Naive B cell (primary cell): ENCODE measurements around the gene COL25A1. TPM values are rescaled to one million over a fixed set of nuclear protein-coding genes. Genes with fewer than 3 reads are reported as not detected.
A peak's percentile ranks its signal among the peaks of the same experiment; 100 is the strongest.

Experiments used
- ATAC-seq, 2 donors: fragments of 150-1000 bp; cut with Tn5 transposase; 2 replicates each; pipeline ENCODE4 v1.10.0; 2021; ENCODE audit warnings: low read depth in 2 of 2, mild to moderate bottlenecking in 2 of 2, moderate library complexity in 2 of 2
- DNase-seq: peaks from one replicate; pipeline ENCODE4 v3.0.0; 2022
- H3K27ac Mint-ChIP-seq, 6 donors: one replicate each; pipeline ENCODE4 v1.8.0; 2020 to 2022; ENCODE audit warnings: mild to moderate bottlenecking in 6 of 6, mixed read lengths in 6 of 6, moderate library complexity in 5 of 6, inconsistent platforms in 2 of 6
- H3K27me3 Mint-ChIP-seq, 3 donors: one replicate each; pipeline ENCODE4 v1.8.0; 2021 to 2022; ENCODE audit warnings: mixed read lengths in 3 of 3, mild to moderate bottlenecking in 1 of 3
- H3K36me3 Mint-ChIP-seq, 2 donors: one replicate each; pipeline ENCODE4 v1.8.0; 2020 to 2022; ENCODE audit warnings: mixed read lengths in 2 of 2, inconsistent platforms in 1 of 2, mild to moderate bottlenecking in 1 of 2
- H3K4me1 Mint-ChIP-seq, 3 donors: one replicate each; pipeline ENCODE4 v1.8.0; 2020 to 2022; ENCODE audit warnings: mixed read lengths in 3 of 3, inconsistent platforms in 1 of 3, mild to moderate bottlenecking in 1 of 3, moderate library complexity in 1 of 3
- H3K4me3 Mint-ChIP-seq, 8 donors: one replicate each; pipeline ENCODE4 v1.8.0; 2020 to 2022; ENCODE audit warnings: mild to moderate bottlenecking in 8 of 8, mixed read lengths in 8 of 8, moderate library complexity in 8 of 8, inconsistent platforms in 2 of 8
- H3K9me3 Mint-ChIP-seq, 7 donors: one replicate each; pipeline ENCODE4 v1.8.0; 2020 to 2022; ENCODE audit warnings: mixed read lengths in 7 of 7, mild to moderate bottlenecking in 5 of 7, inconsistent platforms in 2 of 7, moderate library complexity in 1 of 7
- polyA plus RNA-seq, 6 donors: library from polyadenylated mRNA; unstranded; fragments of 300-500 nt; fragmentation: Illumina TruSeq; gene quantifications; one replicate each; pipeline ENCODE4 v1.2.3, GENCODE V29; 2021; ENCODE audit warnings: low read depth in 6 of 6

COL25A1 gene
- polyA plus RNA-seq, 6 donors from 2014 or later, result not detected

- peaks cover 0 to 3% (median 0%) of the 10 kb centered on the region in 7 donors for H3K9me3 Mint-ChIP-seq
- H3K36me3 Mint-ChIP-seq, result no peaks in the 10 kb centered on the region
- H3K27ac Mint-ChIP-seq, result no peak overlapping the region
- ATAC-seq (no peak), DNase-seq (no peak)
- H3K4me1 Mint-ChIP-seq, result no peaks in the 10 kb centered on the region
- no peak overlapping the region for H3K4me3 Mint-ChIP-seq
- peaks cover 0 to 22% (median 0%) of the 10 kb centered on the region in 3 donors for H3K27me3 Mint-ChIP-seq
Measured at GRCh38 chr4:109275066-109275745, 27.3 kb downstream of the COL25A1 start.

DNA sequence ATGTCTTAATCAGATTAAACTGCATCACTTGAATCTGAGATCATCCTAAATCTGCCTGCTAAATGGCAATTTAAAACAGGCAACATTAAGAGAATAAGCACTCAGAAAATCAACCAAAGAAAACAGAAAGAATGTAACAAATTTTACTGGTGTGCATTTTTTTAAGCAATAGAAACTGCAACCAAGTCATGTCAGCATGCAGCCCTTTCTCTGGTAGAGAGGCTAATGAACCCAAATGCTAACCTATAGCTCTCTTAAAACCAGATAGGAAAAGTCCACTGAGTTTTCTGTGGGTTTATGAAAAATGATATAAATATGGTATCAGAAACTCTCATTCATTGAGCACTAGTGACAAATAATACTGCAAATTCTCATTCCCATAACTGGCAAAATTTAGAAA, 35.6 kb downstream of the COL25A1 start:
- H3K4me1 Mint-ChIP-seq, result no peaks in the 10 kb centered on the region
- H3K36me3 Mint-ChIP-seq, result no peaks in the 10 kb centered on the region
- H3K4me3 Mint-ChIP-seq, result no peak overlapping the region
- peaks cover 0 to 3% (median 0%) of the 10 kb centered on the region in 3 donors for H3K27me3 Mint-ChIP-seq
- ATAC-seq (no peak), DNase-seq (no peak)
- no peak overlapping the region for H3K27ac Mint-ChIP-seq
- H3K9me3 Mint-ChIP-seq, result peaks cover 0 to 4% (median 0%) of the 10 kb centered on the region in 7 donors

DNA sequence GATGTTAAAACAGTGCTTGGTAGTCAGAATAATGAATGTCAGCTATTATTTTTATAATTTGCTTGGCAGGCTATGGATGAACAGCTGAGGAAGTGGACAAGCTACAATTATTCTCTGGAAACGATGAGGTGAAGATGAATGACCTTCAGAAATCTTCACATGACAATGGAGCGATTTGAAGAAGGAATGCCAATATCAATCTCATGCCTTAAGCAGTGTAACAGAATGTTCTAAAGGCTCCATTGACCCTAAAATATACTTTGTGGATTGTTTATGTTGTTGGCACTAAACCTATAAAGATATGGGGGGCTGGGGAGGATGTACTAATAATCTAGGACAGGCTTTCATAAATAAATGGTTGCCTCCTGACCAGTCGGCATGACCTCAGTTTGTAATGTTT, 36.2 kb downstream of the COL25A1 start:
- peaks cover 0 to 3% (median 0%) of the 10 kb centered on the region in 3 donors for H3K27me3 Mint-ChIP-seq
- DNase-seq (no peak), ATAC-seq (no peak)
- H3K9me3 Mint-ChIP-seq, result peaks cover 0 to 4% (median 0%) of the 10 kb centered on the region in 7 donors
- no peak overlapping the region for H3K27ac Mint-ChIP-seq
- no peak overlapping the region for H3K4me3 Mint-ChIP-seq
- H3K4me1 Mint-ChIP-seq, result no peaks in the 10 kb centered on the region
- no peaks in the 10 kb centered on the region for H3K36me3 Mint-ChIP-seq

GRCh38 chr4:109263721-109264120, 38.7 kb downstream of the COL25A1 start:
- peaks cover 0 to 2% (median 0%) of the 10 kb centered on the region in 7 donors for H3K9me3 Mint-ChIP-seq
- DNase-seq (no peak), ATAC-seq (no peak)
- H3K4me3 Mint-ChIP-seq, result no peak overlapping the region
- H3K36me3 Mint-ChIP-seq, result no peaks in the 10 kb centered on the region
- H3K27ac Mint-ChIP-seq, result peak overlapping the region in 1 of 6 donors; percentile 12
- H3K27me3 Mint-ChIP-seq, result peaks cover 0 to 7% (median 0%) of the 10 kb centered on the region in 3 donors
- H3K4me1 Mint-ChIP-seq, result no peaks in the 10 kb centered on the region

GRCh38 chr4:109256818-109257217, 45.6 kb downstream of the COL25A1 start:
- ATAC-seq, result no peak
- H3K27ac Mint-ChIP-seq, result no peak overlapping the region
- H3K4me3 Mint-ChIP-seq, result no peak overlapping the region
- H3K4me1 Mint-ChIP-seq, result no peaks in the 10 kb centered on the region
- DNase-seq, result no peak
- H3K36me3 Mint-ChIP-seq, result no peaks in the 10 kb centered on the region
- H3K27me3 Mint-ChIP-seq, result peaks cover 4 to 13% (median 9%) of the 10 kb centered on the region in 3 donors
- peaks cover 0 to 4% (median 0%) of the 10 kb centered on the region in 7 donors for H3K9me3 Mint-ChIP-seq

- Mint-ChIP-seq H3K9me3 (peaks cover 0 to 4% (median 0%) of the 10 kb centered on the region in 7 donors), H3K27ac (no peak overlapping the region), H3K4me3 (no peak overlapping the region), H3K36me3 (no peaks in the 10 kb centered on the region), H3K4me1 (no peaks in the 10 kb centered on the region), H3K27me3 (peaks cover 0 to 13% (median 9%) of the 10 kb centered on the region in 3 donors)
- ATAC-seq (no peak), DNase-seq (no peak)
Measured at GRCh38 chr4:109254845-109255244, 47.6 kb downstream of the COL25A1 start.

- Mint-ChIP-seq H3K27me3 (peaks cover 4 to 20% (median 9%) of the 10 kb centered on the region in 3 donors), H3K9me3 (peaks cover 0 to 4% (median 0%) of the 10 kb centered on the region in 7 donors), H3K36me3 (no peaks in the 10 kb centered on the region), H3K4me3 (no peak overlapping the region), H3K4me1 (no peaks in the 10 kb centered on the region), H3K27ac (no peak overlapping the region)
- ATAC-seq, result no peak
- DNase-seq, result no peak
Measured at GRCh38 chr4:109251396-109251795, 51.1 kb downstream of the COL25A1 start.

DNA sequence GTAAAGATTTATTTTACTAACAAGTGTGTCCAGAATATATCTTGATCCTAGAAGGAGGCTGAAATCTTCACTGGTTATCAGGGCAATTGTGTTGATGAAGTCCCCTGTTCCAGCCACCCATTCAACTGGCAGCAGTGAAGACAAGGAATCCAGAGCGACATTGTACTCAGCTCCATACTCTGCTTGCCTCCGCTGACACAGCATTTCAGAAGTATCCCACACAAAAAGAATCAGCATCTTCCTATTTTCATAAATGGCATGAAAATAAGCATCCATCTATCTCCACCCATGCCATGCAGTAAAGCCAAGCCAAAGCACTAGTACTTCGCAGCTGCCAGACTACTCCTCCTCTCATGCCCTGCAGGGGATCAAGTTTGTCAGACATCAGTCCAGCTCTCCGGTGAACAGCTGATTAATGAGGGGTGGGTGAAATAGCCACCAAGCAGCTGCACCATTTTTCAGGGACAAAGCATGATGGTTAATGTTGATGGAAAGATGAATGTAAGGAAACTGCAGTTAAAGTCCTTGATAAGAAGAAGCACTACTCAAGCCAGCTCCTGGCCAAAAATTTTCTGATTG, 54.0 kb downstream of the COL25A1 start:
- no peaks in the 10 kb centered on the region for H3K4me1 Mint-ChIP-seq
- H3K9me3 Mint-ChIP-seq, result peaks cover 0 to 4% (median 0%) of the 10 kb centered on the region in 7 donors
- ATAC-seq (no peak), DNase-seq (no peak)
- no peak overlapping the region for H3K27ac Mint-ChIP-seq
- H3K36me3 Mint-ChIP-seq, result no peaks in the 10 kb centered on the region
- no peak overlapping the region for H3K4me3 Mint-ChIP-seq
- H3K27me3 Mint-ChIP-seq, result peaks cover 4 to 14% (median 9%) of the 10 kb centered on the region in 3 donors

DNA sequence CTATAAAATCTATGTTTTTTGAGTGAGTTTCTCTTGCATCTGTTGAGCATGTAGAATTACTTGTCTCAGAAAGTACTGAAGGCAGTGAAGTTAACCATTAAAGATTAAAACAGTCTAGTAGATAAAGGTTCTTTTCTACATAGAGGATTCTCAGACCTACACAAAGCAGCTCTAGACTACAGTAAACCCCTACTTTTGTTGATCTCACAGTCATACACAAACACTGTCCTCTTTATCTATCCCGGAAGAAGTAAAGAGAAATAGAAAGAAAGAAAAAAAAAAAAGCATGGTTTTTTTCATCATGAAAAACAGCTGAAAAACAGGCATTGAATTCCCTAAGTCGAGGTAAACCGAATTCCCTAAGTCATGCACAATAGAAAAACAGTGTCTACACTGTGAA, 58.6 kb downstream of the COL25A1 start:
- Mint-ChIP-seq H3K36me3 (no peaks in the 10 kb centered on the region), H3K27me3 (peaks cover 0 to 12% (median 3%) of the 10 kb centered on the region in 3 donors), H3K4me1 (no peaks in the 10 kb centered on the region), H3K27ac (no peak overlapping the region), H3K9me3 (no peaks in the 10 kb centered on the region), H3K4me3 (no peak overlapping the region)
- no peak for ATAC-seq
- DNase-seq, result no peak

GRCh38 chr4:109238746-109239145, 63.7 kb downstream of the COL25A1 start:
- no peak for ATAC-seq
- Mint-ChIP-seq H3K9me3 (peaks cover 0 to 13% (median 5%) of the 10 kb centered on the region in 7 donors), H3K27ac (no peak overlapping the region), H3K4me1 (no peaks in the 10 kb centered on the region), H3K36me3 (no peaks in the 10 kb centered on the region), H3K4me3 (no peak overlapping the region), H3K27me3 (peaks cover 0 to 5% (median 0%) of the 10 kb centered on the region in 3 donors)
- no peak for DNase-seq

GRCh38 chr4:109235683-109236082, 66.8 kb downstream of the COL25A1 start:
- Mint-ChIP-seq H3K9me3 (peaks cover 0 to 13% (median 5%) of the 10 kb centered on the region in 7 donors), H3K27ac (no peak overlapping the region), H3K4me3 (peak overlapping the region in 1 of 8 donors; percentile 69), H3K27me3 (no peaks in the 10 kb centered on the region), H3K4me1 (no peaks in the 10 kb centered on the region), H3K36me3 (no peaks in the 10 kb centered on the region)
- ATAC-seq (no peak), DNase-seq (no peak)

DNA sequence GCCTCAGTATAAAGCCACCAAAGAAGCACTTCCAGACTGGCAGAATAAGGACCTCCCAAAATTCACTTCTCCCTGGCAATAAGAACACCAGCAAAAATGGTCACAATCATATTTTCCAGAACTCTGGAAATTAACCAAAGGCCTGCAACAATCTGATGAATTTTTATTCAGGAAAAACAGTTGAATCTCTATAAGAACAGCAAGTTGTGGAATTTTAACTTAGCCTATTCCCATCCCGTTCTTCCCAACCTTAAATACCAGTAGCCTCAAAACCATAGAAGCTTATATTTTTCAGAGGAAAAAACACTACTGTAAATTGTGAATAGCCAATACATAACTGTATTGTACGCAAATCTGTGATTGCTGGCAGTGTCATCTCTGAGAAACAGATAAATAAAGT, 67.9 kb downstream of the COL25A1 start:
- no peak overlapping the region for H3K4me3 Mint-ChIP-seq

GRCh38 chr4:109233570-109233969, 68.9 kb downstream of the COL25A1 start:
- Mint-ChIP-seq H3K9me3 (peaks cover 0 to 13% (median 5%) of the 10 kb centered on the region in 7 donors), H3K27me3 (peaks cover 0 to 6% (median 0%) of the 10 kb centered on the region in 3 donors), H3K36me3 (no peaks in the 10 kb centered on the region), H3K4me1 (no peaks in the 10 kb centered on the region), H3K27ac (no peak overlapping the region), H3K4me3 (no peak overlapping the region)
- DNase-seq (no peak), ATAC-seq (no peak)

More for the DNA sequence above, 67.9 kb downstream of the COL25A1 start:
- DNase-seq (no peak), ATAC-seq (no peak)
- peaks cover 0 to 13% (median 5%) of the 10 kb centered on the region in 7 donors for H3K9me3 Mint-ChIP-seq
- no peaks in the 10 kb centered on the region for H3K36me3 Mint-ChIP-seq
- no peaks in the 10 kb centered on the region for H3K4me1 Mint-ChIP-seq
- peaks cover 0 to 4% (median 0%) of the 10 kb centered on the region in 3 donors for H3K27me3 Mint-ChIP-seq
- no peak overlapping the region for H3K27ac Mint-ChIP-seq

- Mint-ChIP-seq H3K36me3 (no peaks in the 10 kb centered on the region), H3K4me1 (no peaks in the 10 kb centered on the region), H3K4me3 (no peak overlapping the region), H3K27ac (no peak overlapping the region), H3K9me3 (peaks cover 0 to 13% (median 5%) of the 10 kb centered on the region in 7 donors), H3K27me3 (peaks cover 0 to 6% (median 0%) of the 10 kb centered on the region in 3 donors)
- DNase-seq, result no peak
- no peak for ATAC-seq
Measured at GRCh38 chr4:109232681-109233080, 69.8 kb downstream of the COL25A1 start.
